GM19463 (cell line): Measurements from ENCODE around the gene DSC3.
"Not testable (repeated sequence)": the region's sequence is repeated elsewhere in the genome, so short reads cannot be mapped to it uniquely, and the experiment has no call there.

Experiments
- ATAC-seq: cut with Tn5 transposase; IDR thresholded peaks from one replicate; pipeline ENCODE4 v1.9.1; 2021; ENCODE audit warnings: mild to moderate bottlenecking, moderate library complexity; ENCODE audit not compliant: unreplicated experiment

DSC3 gene

GRCh38 chr18:30978091-30978490 lies 64.5 kb downstream of the DSC3 start:
- ATAC-seq = not testable (repeated sequence)

GRCh38 chr18:30971338-30971956 lies 71.1 kb downstream of the DSC3 start:
- peak; percentile 63 for ATAC-seq

DNA sequence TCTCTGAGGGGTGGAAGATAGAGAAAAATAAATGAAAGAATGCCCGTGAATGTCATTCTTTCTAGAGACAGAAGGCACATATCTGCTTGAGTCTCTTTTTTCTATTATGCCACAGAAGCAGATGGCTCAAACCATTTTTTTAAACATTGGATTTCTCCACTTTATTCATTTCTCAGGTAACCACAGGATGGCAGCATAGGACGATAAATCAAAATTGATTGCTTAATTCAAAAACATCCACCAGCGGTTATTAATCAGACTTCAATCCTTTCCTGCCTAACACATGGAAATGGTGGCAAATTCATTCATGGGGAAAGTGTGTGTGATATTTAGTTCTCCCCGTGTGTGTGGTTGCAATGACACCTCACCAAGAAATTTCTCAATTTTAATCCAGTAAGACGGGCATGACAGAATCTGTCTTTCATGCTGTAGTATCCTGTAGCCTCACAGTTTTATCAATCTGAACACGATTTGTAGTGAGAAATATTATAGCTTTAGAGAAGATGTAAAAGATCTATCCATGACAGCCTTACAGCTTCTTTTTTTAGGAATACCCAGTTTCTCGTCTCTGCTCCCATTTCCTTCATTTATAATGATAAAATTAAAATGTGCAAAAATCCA lies 72.2 kb downstream of the DSC3 start:
- ATAC-seq = no peak

DNA sequence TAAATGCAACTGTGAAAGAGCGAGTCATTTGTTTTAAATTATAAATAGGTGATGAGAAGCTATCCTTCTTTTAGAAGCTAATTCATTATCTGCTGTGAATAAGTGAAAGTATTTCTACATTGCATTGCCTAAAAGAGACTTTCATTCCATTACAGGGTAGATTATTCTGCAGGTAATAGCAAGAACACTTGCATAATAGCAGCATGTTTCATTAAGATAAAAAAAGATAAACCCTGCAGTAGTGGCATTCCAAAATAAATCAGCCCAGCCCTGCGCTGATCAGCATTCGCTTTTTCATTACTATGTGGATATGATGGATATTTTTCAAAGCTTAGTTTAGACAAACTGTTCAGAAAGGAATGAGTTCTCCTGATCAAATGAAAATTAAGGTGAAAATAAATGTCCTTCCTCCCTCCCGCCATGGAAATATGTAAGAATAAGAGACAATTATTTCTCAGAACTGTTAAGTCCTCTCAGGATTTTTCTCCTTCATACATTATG lies 72.8 kb downstream of the DSC3 start:
- ATAC-seq = no peak

DNA sequence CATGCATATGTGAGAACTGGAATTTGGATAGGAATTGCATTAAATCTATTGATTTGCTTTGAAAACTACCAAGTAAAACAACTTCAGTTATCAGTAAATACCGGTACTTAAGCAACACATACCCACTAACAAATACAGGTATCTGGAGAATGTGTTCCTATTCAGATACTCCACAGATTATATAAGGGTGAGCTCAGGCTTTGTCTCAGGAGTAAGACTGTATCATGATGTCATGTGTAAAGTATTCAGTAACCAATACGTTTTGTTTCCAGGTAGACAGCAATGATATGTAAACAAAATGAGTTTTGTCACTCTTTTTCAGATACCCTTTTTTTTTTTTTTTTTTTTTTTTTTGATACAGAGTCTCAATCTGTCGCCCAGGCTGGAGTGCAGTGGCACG lies 74.8 kb downstream of the DSC3 start:
- no peak for ATAC-seq

DNA sequence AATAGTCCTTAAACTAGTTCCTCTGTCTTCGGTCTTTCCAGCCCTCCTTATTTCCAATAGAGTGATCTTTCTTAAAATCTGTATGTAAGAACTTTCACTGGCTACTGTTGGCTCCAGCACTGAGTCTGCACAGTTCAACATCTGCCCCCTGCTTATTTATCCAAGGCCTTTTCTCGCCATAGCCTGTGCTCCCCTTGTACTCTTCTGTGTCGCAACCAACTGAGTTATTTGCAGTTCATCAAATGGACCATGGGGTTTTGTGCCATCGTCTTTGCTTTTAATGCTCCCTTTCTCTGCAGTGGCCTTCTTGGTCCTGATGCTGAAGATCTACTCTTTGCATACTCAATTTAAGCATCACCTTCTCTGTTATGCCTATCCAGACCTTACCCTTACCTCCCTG lies 77.3 kb downstream of the DSC3 start:
- no peak for ATAC-seq

DNA sequence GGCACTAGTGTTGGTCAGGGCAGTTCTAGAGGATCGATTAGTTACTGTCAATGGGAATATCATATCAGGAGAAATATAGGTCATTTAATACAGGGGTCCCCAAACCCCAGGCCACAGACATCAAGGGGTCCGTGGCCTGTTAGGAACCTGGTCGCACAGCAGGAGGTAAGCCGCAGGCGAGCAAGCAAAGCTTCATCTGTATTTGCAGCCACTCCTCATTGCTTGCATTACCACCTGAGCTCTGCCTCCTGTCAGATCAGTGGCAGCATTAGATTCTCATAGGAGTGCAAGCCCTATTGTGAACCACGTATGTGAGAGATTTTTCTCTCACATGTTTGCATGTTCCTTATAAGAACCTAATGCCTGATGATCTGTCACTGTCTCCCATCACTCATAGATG lies 81.9 kb downstream of the DSC3 start:
- ATAC-seq = no peak

DNA sequence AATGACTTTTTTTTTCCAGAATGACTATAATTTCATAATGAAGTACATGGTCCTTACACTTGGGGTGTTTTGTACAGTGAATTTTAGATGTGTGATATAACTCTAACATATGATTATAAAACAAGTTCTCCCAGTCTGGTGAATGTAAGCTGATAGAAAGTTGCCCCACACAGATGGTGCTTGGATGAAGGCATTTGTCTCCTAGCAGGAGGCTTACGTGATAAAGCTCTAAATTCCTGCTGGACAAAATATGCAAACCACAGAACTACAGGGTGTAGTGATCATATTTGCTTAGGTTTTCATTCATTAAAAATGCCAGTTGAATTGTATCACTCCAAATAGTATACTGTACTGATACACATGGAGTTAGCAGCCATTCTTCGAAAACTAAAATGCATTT lies 85.5 kb downstream of the DSC3 start:
- ATAC-seq = no peak

- no peak for ATAC-seq
Measured at GRCh38 chr18:30954262-30954661, 88.3 kb downstream of the DSC3 start.

- ATAC-seq = no peak
Measured at GRCh38 chr18:30945761-30946160, 96.8 kb downstream of the DSC3 start.

GRCh38 chr18:30944773-30945417 lies 97.6 kb downstream of the DSC3 start:
- no peak for ATAC-seq

- ATAC-seq = no peak
Measured at GRCh38 chr18:30940952-30941539, 101.5 kb downstream of the DSC3 start.
